ENCODE data around the gene ABHD12B. TPM values are rescaled to one million over a fixed set of nuclear protein-coding genes. Genes with fewer than 3 reads are reported as not detected.
A peak's percentile ranks its signal among the peaks of the same experiment; 100 is the strongest.

Gene ABHD12B
- total and polyA plus RNA-seq, 2 of the 13 experiments (the other 11 are each of a cell fraction or from before 2014, with no cell fraction given), result not detected

DNA sequence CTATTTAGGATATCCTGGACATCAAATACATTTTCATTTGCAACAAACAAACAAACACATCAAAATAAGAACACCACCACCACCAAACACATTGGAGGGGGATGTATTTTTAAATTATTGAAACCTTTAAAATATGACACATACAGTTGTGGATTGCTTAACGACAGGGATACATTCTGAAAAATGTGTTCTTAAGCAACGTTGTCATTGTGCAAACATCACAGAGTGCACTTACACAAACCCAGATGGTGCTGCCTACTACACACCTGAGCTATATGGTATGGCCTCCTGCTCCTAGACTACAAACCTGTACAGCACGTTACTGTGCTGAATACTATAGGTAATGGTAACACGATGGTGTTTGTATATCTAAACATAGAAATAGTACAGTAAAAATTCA lies 53.0 kb downstream of the ABHD12B start (continued):
- TF ChIP-seq SRSF4 (IDR thresholded peaks at IDR 0.05; ENCODE audit: low read depth, low read length, poor library complexity, severe bottlenecking), result no peak
- TF ChIP-seq GATAD2A (CRISPR knock-in tag; IDR thresholded peaks at IDR 0.05), result peak; percentile 43; the same call in 1 of the 2 replicates
- TF ChIP-seq NFKBIZ (CRISPR knock-in tag; IDR thresholded peaks at IDR 0.05), result no peak
- TF ChIP-seq PPARG (CRISPR knock-in tag; conservative IDR thresholded peaks at IDR 0.05), result no peak
- TF ChIP-seq ZNF776 (CRISPR knock-in tag; IDR thresholded peaks at IDR 0.05), result no peak
- no peak for TF ChIP-seq ZNF510 (CRISPR knock-in tag; IDR thresholded peaks at IDR 0.05; ENCODE audit: low read depth)
- TF ChIP-seq, protein P1, sequence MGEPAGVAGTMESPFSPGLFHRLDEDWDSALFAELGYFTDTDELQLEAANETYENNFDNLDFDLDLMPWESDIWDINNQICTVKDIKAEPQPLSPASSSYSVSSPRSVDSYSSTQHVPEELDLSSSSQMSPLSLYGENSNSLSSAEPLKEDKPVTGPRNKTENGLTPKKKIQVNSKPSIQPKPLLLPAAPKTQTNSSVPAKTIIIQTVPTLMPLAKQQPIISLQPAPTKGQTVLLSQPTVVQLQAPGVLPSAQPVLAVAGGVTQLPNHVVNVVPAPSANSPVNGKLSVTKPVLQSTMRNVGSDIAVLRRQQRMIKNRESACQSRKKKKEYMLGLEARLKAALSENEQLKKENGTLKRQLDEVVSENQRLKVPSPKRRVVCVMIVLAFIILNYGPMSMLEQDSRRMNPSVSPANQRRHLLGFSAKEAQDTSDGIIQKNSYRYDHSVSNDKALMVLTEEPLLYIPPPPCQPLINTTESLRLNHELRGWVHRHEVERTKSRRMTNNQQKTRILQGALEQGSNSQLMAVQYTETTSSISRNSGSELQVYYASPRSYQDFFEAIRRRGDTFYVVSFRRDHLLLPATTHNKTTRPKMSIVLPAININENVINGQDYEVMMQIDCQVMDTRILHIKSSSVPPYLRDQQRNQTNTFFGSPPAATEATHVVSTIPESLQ (CRISPR knock-in tag; conservative IDR thresholded peaks at IDR 0.05), result no peak
- TF ChIP-seq ZNF274 (CRISPR knock-in tag; IDR thresholded peaks at IDR 0.05), result no peak
- no peak for TF ChIP-seq FOXK2 (IDR thresholded peaks at IDR 0.05)
- TF ChIP-seq, protein P2, sequence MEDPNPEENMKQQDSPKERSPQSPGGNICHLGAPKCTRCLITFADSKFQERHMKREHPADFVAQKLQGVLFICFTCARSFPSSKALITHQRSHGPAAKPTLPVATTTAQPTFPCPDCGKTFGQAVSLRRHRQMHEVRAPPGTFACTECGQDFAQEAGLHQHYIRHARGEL (CRISPR knock-in tag; IDR thresholded peaks at IDR 0.05), result no peak
- TF ChIP-seq, protein P3, sequence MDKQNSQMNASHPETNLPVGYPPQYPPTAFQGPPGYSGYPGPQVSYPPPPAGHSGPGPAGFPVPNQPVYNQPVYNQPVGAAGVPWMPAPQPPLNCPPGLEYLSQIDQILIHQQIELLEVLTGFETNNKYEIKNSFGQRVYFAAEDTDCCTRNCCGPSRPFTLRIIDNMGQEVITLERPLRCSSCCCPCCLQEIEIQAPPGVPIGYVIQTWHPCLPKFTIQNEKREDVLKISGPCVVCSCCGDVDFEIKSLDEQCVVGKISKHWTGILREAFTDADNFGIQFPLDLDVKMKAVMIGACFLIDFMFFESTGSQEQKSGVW (CRISPR knock-in tag; IDR thresholded peaks at IDR 0.05; ENCODE audit: borderline replicate concordance), result no peak
- TF ChIP-seq JUN (CRISPR knock-in tag; IDR thresholded peaks at IDR 0.05), result no peak
- TF ChIP-seq FOXO1 (CRISPR knock-in tag; IDR thresholded peaks at IDR 0.05), result no peak
- no peak for TF ChIP-seq ZC3H4 (CRISPR knock-in tag; IDR thresholded peaks at IDR 0.05; ENCODE audit: borderline replicate concordance)
- no peak for TF ChIP-seq IRF2 (CRISPR knock-in tag; IDR thresholded peaks at IDR 0.05)
- TF ChIP-seq ZNF614 (CRISPR knock-in tag; IDR thresholded peaks at IDR 0.05; ENCODE audit: borderline replicate concordance), result no peak
- TF ChIP-seq CHD2 (IDR thresholded peaks at IDR 0.05; ENCODE audit: low read depth, low read length), result no peak
- TF ChIP-seq SRY (CRISPR knock-in tag; IDR thresholded peaks at IDR 0.05), result no peak
- no peak for TF ChIP-seq CCDC6 (CRISPR knock-in tag; IDR thresholded peaks at IDR 0.05)
